ENCODE measurements around the gene OSBPL5. TPM values are rescaled to one million over a fixed set of nuclear protein-coding genes. Genes with fewer than 3 reads are reported as not detected.

Gene OSBPL5
- total RNA-seq, 3 donors from 2014 or later, result 2.7 to 5.0 (median 4.0) TPM

DNA sequence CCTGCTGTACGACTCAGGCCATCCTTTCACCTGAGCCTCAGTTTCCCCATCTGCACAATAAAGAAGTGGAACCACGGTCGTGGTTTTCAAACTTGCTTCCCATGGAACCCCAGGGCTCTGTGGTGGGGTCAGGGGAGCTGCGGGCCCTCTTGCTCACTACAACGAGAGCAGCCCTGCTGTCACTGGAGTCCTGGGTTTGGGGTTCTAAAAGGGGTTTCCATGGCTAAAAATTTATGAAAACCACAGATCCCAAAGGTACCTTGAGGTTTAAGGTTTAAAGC is 62.5 kb downstream of the OSBPL5 start:
- no peaks in the 10 kb centered on the region for H3K36me3 Mint-ChIP-seq (ENCODE audit: insufficient read depth)
- ATAC-seq (no peak), DNase-seq (no peak)
- no peaks in the 10 kb centered on the region for H3K9me3 Mint-ChIP-seq
- peaks cover 9% of the 10 kb centered on the region for H3K4me1 Mint-ChIP-seq (ENCODE audit: low read depth)
- H3K27me3 Mint-ChIP-seq (ENCODE audit: low read depth), result peaks cover 2% of the 10 kb centered on the region
- no peak overlapping the region for H3K4me3 Mint-ChIP-seq

DNA sequence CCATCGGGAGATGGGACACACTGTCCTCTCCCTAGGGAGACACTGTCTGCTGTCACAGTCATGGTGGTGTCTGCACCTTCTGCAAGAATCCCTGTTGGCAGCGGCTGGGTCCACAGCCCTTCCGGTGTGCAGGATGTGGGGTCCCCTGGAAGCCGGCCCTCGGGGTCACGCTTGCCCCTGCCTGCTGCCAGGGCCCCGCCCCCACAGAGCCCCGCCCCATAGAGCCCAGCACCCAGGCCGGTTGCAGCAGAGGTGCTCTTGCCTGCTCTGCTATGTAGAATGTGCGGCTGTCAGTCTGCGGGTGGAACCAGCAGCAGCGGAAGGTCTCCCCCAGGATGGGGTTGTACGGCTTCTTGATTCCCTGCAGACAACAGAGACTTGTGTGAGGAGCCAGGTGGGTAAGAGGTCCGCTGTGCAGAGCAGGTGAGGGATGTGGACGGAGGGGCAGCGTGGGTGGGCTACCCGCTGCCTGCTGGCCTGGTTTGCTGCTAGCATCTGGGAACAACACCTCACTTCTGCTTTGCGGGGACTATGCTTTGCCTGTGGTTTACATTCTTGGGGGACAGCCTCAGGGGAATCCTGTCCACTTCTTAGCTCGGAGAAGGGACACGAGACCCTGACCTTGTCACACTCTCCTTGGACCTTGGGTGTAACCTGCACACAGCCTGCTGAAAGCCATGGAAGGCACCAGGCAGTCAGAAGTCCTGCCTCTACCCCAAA is 63.0 kb downstream of the OSBPL5 start:
- Mint-ChIP-seq H3K4me3 (no peak overlapping the region), H3K9me3 (no peaks in the 10 kb centered on the region), H3K36me3 (ENCODE audit: insufficient read depth) (no peaks in the 10 kb centered on the region)

DNA sequence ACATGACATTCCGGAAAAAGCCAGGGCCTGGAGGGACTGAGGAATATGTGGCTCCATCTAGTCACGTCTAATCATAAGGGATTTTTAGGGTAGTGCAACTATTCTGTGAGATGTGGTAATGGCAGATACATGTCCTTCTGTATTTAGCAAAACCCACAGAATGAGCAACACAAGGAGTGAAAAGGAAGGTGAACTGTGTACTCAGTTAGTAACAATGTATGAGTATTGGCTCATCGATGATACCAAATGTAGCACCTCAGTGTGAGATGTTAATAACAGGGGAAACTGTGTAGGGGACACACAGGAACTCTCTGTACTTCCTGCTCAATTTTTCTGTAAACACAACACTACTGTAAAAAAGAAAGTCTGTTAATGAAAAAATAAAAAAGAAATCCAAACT is 65.9 kb downstream of the OSBPL5 start:
- Mint-ChIP-seq H3K4me1 (ENCODE audit: low read depth) (peaks cover 9% of the 10 kb centered on the region), H3K4me3 (no peak overlapping the region), H3K36me3 (ENCODE audit: insufficient read depth) (no peaks in the 10 kb centered on the region), H3K9me3 (no peaks in the 10 kb centered on the region), H3K27me3 (ENCODE audit: low read depth) (peaks cover 3% of the 10 kb centered on the region)
- ATAC-seq, result no peak
- DNase-seq, result no peak

More for the DNA sequence above, 63.0 kb downstream of the OSBPL5 start:
- Mint-ChIP-seq H3K27me3 (ENCODE audit: low read depth) (peaks cover 2% of the 10 kb centered on the region), H3K4me1 (ENCODE audit: low read depth) (peaks cover 9% of the 10 kb centered on the region)
- DNase-seq, result no peak
- ATAC-seq, result no peak

DNA sequence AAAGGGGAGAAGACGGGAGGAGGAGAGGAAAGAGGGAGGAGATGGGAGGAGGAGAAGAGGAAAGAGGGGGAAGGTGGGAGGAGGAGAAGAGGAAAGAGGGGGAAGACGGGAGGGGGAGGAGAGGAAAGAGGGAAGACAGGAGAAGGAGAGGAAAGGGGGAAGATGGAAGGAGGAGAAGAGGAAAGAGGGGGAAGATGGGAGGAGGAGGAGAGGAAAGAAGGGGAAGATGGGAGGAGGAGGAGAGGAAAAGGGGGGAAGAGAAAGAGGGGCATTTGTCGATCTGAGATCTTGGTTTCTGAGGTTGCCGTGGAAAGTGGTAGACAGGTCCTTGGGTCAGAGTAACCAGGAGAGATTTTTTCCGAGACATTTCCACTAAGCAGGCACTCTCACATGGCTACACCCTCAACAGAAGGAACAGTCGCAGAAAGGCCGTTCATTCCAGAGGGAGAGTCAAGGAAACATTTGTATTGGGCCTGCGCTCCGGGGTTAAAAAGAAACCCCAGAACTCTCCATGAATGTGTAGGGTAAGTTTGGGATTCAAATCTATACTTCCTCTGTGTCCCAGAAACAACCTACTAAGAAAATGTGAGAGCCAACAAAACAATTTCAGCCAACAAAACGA is 68.1 kb downstream of the OSBPL5 start:
- Mint-ChIP-seq H3K27me3 (ENCODE audit: low read depth) (peaks cover 5% of the 10 kb centered on the region), H3K9me3 (no peaks in the 10 kb centered on the region), H3K36me3 (ENCODE audit: insufficient read depth) (no peaks in the 10 kb centered on the region), H3K4me1 (ENCODE audit: low read depth) (peaks cover 9% of the 10 kb centered on the region), H3K4me3 (no peak overlapping the region)
- ATAC-seq (no peak), DNase-seq (no peak)

DNA sequence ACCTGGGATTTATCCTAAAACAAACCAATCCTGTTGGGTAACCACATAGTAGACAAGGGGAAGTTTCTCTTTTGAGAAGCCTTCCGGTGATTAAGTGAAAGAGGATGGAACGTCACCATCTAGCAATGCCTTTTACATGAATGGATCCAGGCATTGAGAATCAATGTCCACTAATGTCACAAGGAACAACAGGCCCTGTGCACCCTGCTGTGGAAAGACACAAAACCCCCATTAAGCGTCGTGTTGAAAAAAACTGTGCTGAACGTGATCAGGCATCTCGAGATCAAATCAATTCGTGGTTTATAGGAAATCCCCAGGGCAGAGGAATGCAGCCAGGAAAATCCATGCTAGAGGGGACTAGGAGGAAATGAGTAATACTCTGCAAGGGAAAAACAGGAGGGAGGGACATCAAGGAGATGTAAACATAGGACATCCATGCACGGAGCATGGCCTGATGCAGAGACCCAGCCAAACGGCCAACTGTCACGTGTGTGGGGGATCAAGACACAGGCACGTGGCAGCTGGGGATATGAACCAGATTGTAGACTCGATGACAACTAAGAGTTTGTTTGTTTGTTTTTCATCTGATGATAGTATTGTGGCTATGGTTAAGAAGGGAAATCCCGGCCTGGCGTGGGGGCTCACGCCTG is 69.3 kb downstream of the OSBPL5 start:
- ATAC-seq, result no peak
- Mint-ChIP-seq H3K27me3 (ENCODE audit: low read depth) (peaks cover 7% of the 10 kb centered on the region), H3K4me1 (ENCODE audit: low read depth) (peaks cover 9% of the 10 kb centered on the region), H3K36me3 (ENCODE audit: insufficient read depth) (no peaks in the 10 kb centered on the region), H3K9me3 (no peaks in the 10 kb centered on the region), H3K4me3 (no peak overlapping the region)
- no peak for DNase-seq

DNA sequence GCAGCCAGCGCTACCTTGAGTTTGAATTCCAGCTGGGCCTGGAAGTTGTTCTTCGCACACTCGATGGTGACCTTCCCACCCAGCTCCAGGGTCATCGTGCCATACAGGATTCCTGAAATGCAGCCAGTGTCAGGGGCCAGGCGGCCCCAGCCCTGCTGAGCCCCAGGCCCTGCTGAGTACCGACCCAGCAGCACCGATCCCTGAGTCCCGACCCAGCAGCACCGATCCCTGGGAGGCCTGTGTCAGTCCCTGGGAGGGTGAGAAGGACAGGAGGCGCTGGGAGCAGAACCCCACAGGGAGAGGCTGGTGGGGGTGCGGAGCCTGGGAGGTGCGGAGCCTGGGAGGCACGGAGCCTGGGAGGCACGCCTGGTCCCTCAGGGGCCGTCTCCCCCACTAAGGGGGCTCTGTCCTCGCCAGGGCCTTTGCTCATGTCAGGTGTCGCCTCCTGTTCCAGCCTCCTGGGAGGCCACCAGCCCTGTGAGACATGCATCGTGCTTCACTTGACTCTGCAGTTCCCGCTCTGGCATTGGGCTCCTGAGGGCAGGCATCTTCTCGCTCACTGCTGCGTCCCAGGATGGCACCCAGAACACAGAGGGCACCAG is 70.8 kb downstream of the OSBPL5 start:
- peaks cover 7% of the 10 kb centered on the region for H3K27me3 Mint-ChIP-seq (ENCODE audit: low read depth)
- DNase-seq, result no peak
- no peaks in the 10 kb centered on the region for H3K9me3 Mint-ChIP-seq
- no peak for ATAC-seq
- H3K36me3 Mint-ChIP-seq (ENCODE audit: insufficient read depth), result no peaks in the 10 kb centered on the region
- peaks cover 4% of the 10 kb centered on the region for H3K4me1 Mint-ChIP-seq (ENCODE audit: low read depth)
- H3K4me3 Mint-ChIP-seq, result no peak overlapping the region

DNA sequence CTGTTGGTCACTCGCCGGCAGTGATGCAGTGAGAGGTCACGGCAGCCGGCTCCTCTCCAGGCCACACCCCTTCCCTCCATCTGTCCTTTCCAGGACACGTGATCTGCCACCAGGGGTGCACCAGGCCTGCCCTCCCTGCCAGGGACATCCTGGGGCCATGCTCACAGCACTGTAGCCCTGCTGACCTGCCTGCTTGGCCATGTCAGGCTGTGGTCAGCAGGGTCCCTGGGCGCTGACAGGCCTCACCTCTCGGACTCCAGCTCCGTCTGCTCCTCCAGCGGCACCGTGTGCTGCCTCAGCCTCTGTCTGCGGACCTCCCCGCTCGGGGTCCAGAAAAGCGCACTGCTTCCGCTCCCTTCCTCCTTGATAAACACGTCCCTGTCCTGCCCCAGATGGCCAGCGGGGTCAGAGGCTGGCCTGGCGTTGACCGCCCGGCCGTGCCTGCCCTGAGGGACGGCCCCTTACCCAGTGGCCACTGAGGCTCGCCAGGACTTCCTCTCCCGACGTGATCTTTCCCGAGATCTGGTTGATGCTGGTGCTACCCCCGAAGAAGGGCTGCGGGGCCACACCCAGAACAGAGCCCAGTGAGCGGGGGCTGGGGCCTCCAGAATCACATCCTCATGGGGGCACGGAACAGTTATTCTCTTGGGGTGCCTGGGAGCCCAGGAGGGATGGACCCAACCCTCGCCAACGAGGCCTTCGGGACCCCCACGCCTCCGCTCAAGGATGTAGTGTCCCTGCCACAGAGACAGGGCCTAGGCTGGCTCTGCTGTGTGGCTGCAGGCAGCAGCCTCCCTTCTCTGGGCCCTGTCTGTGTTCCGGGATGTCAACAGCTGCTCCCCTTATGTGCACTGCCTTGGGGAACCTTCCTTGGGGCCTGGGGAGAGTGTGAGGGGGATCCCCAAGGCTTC is 71.6 kb downstream of the OSBPL5 start:
- ATAC-seq (no peak), DNase-seq (no peak)
- no peak overlapping the region for H3K4me3 Mint-ChIP-seq
- H3K36me3 Mint-ChIP-seq (ENCODE audit: insufficient read depth), result no peaks in the 10 kb centered on the region
- no peaks in the 10 kb centered on the region for H3K9me3 Mint-ChIP-seq
- H3K27me3 Mint-ChIP-seq (ENCODE audit: low read depth), result peaks cover 7% of the 10 kb centered on the region
- H3K4me1 Mint-ChIP-seq (ENCODE audit: low read depth), result peaks cover 1% of the 10 kb centered on the region

DNA sequence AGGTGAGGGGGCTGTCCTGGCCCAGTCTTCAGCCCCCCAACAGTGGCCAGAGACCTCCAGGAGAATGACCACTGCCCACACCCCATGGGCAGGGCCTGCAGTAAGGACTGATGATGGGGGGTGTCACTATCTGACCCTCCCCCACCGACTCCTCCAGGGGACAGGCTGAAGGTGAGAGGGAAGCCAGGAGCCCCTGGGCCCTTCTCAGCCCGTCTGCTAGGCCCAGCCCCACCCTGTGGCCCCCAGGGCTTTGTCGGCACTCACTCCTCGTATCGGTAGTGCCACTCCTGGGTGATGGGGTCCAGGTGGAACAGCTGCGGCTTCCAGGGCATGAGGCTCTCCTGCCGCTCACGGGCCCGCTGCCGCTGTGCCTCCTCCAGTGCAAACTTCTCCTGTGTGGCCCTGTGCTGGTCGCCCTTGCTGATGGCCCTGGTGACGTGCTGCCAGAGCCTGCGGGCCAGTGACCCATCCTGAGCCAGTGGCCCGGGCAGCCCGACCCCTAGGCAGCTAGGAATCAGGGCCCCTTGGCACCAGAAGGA is 72.4 kb downstream of the OSBPL5 start:
- no peaks in the 10 kb centered on the region for H3K4me1 Mint-ChIP-seq (ENCODE audit: low read depth)
- no peaks in the 10 kb centered on the region for H3K36me3 Mint-ChIP-seq (ENCODE audit: insufficient read depth)
- H3K4me3 Mint-ChIP-seq, result no peak overlapping the region

DNA sequence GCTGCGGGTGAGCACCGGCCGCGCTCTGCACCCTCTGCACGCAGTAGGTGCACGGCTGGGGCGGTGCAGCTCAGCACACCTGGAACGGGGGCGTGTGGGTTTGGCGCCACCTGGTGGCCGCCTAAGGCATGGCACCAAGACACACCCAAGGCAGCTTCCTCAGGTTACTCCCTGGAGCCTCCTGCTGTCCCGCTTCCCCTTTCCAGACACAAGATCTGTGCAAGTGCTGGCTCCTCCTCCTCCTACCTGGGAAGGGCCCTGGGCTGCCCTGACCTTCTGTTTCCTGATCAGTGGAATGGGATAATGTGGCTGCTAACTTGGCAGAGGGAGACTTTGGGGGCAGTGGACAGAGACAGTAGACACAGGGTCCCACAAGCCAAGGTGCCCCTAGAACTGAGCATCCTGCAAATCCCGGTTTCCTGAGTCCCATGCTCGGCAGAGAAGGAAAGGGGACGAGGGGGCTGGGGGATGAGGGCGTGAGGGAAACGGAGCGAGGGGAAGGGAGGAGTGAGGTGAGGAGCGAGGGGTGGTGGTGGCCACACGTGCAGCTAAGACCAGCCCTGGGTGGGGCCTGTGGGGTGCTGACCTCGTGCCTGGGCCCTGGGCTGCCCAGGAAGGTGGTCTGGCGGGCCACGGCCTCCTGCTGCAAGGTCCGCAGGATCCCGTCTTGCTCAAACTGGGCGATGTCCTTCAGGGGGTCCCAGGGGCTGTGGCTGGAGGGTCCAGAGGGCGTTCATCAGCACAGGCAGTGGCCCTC is 73.1 kb downstream of the OSBPL5 start:
- no peaks in the 10 kb centered on the region for H3K36me3 Mint-ChIP-seq (ENCODE audit: insufficient read depth)
- no peaks in the 10 kb centered on the region for H3K4me1 Mint-ChIP-seq (ENCODE audit: low read depth)
- DNase-seq (peak; percentile 72), ATAC-seq (peak; percentile 84 to 86)
- no peak overlapping the region for H3K4me3 Mint-ChIP-seq
- H3K27me3 Mint-ChIP-seq (ENCODE audit: low read depth), result peaks cover 7% of the 10 kb centered on the region
- H3K9me3 Mint-ChIP-seq, result no peaks in the 10 kb centered on the region

More for the DNA sequence above, 72.4 kb downstream of the OSBPL5 start:
- DNase-seq (no peak), ATAC-seq (no peak)
- H3K27me3 Mint-ChIP-seq (ENCODE audit: low read depth), result peaks cover 7% of the 10 kb centered on the region
- H3K9me3 Mint-ChIP-seq, result no peaks in the 10 kb centered on the region

DNA sequence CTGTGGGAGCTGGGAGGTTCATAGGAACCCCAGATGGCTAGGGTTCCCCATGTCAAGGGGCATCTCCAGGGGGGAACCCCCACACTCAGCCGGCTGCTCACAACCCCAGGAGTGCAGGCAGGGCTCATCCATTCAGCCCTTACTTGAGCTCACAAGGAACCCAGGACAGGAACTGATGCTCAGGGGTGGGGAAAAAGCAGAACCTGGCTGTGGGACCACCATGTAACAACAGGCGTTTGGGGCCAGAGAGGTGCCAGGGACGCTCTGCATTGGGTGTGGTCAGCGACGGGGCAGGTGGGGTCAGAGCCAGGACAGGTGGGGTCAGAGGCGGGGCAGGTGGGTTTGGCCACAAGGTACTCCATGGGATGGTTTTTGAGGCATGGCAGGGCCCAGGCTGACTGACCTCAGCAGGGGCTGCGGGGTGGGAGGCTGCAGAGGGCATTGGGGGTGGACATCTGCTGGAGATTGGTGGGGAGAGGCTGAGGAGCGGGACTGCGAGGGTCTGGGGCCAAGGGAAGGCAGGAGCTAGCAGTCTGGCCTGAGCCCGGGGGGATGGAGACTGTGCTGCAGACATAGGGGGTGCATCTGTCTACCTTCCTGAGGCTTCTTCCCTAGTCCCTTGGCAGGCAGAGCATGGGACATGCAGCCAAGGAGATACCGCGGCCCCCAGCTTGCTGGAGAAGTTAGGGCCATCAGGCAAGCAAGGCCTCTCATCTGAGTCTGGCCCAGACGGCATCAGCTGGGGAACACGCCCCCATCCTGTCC is 73.8 kb downstream of the OSBPL5 start:
- ATAC-seq (no peak), DNase-seq (no peak)
- no peaks in the 10 kb centered on the region for H3K4me1 Mint-ChIP-seq (ENCODE audit: low read depth)
- H3K27me3 Mint-ChIP-seq (ENCODE audit: low read depth), result peaks cover 7% of the 10 kb centered on the region
- H3K9me3 Mint-ChIP-seq, result no peaks in the 10 kb centered on the region
- no peak overlapping the region for H3K4me3 Mint-ChIP-seq
- no peaks in the 10 kb centered on the region for H3K36me3 Mint-ChIP-seq (ENCODE audit: insufficient read depth)

DNA sequence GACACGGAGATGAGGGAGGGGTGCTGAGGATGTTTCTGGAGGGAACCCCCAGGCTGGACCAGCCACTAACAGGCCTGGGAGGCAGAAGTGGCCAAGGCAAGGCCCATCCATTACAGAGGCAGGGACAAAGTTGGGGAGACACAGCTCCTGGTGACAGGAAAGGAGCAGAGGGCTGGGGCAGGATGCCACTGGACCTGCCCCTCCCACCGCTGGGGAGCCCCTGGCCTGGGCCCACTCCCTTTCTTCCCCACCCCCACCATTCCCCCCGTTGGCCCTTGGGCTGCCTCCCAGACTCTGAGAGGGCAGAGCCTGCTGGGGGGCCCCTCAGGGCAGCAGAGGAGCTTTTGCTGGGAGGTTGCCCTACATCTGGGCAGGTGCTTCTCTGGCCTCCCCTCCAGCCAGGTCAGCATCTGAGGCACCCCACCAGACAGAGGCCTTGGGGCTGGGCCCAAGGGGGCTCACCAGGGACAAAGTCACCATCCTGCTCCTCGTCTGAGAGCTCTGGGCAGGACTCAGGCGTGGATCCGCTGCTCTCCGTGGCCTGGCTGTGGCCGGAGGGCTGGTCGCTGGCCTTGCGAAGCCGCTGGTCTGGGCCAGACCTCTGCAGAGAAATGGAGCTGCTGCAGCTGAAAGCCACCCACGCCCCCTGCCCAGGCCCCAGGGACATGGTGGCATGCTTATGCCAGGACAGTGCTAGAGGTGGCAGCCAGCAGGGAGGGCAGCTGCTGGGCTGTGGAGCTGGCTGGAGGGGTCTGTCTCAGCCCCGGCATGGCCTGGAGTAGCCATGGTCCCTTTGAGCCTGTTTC is 74.8 kb downstream of the OSBPL5 start:
- H3K4me3 Mint-ChIP-seq, result no peak overlapping the region
- ATAC-seq, result no peak
- no peak for DNase-seq
- no peaks in the 10 kb centered on the region for H3K36me3 Mint-ChIP-seq (ENCODE audit: insufficient read depth)
- H3K27me3 Mint-ChIP-seq (ENCODE audit: low read depth), result peaks cover 3% of the 10 kb centered on the region
- no peaks in the 10 kb centered on the region for H3K4me1 Mint-ChIP-seq (ENCODE audit: low read depth)
- no peaks in the 10 kb centered on the region for H3K9me3 Mint-ChIP-seq

All from activated T-cell treated with anti-CD3 and anti-CD28 coated beads, Interleukin-2, amount 50 U/mL, for 4 hours (primary cell).